ENCODE results near the gene KAT8.

Gene KAT8

GRCh38 chr16:31117384-31118222 lies at the start of gene KAT8:
Gene KAT8, plus strand, starts transcription at chr16:31117664. Its CDS starts 18 bp downstream, at chr16:31117682.
- DNase-seq (ENCODE audit: low spot score), result peak; percentile 97

- peak; percentile 77 for DNase-seq (ENCODE audit: low spot score)
Observed at GRCh38 chr16:31071861-31072260, 45.6 kb upstream of the KAT8 start.

GRCh38 chr16:31072540-31073141 lies 44.8 kb upstream of the KAT8 start:
- peak; percentile 37 for DNase-seq (ENCODE audit: low spot score)

GRCh38 chr16:31073142-31073969 lies 44.1 kb upstream of the KAT8 start:
- DNase-seq (ENCODE audit: low spot score), result peak; percentile 87

- peak; percentile 97 for DNase-seq (ENCODE audit: low spot score)
Observed at GRCh38 chr16:31073970-31074813, 43.3 kb upstream of the KAT8 start, which contains the start of the genes ZNF646 and ZNF668. Gene ZNF646, plus strand, starts transcription at chr16:31074422. Its CDS starts 1,903 bp downstream, at chr16:31076325. Gene ZNF668, minus strand, starts transcription at chr16:31074240. Its CDS starts 9,781 bp downstream, at chr16:31064459.

- no peak for DNase-seq (ENCODE audit: low spot score)
Observed at GRCh38 chr16:31074814-31075183, 42.7 kb upstream of the KAT8 start.

- DNase-seq (ENCODE audit: low spot score), result no peak
Observed at GRCh38 chr16:31076319-31076718, 41.1 kb upstream of the KAT8 start.

- no peak for DNase-seq (ENCODE audit: low spot score)
Observed at GRCh38 chr16:31077024-31077423, 40.4 kb upstream of the KAT8 start.

- no peak for DNase-seq (ENCODE audit: low spot score)
Observed at GRCh38 chr16:31077592-31078396, 39.7 kb upstream of the KAT8 start.

- no peak for DNase-seq (ENCODE audit: low spot score)
Observed at GRCh38 chr16:31078597-31079341, 38.7 kb upstream of the KAT8 start.

GRCh38 chr16:31079342-31079944 lies 38.0 kb upstream of the KAT8 start:
- DNase-seq (ENCODE audit: low spot score), result no peak

- DNase-seq (ENCODE audit: low spot score), result no peak
Observed at GRCh38 chr16:31080035-31080629, 37.3 kb upstream of the KAT8 start.

GRCh38 chr16:31080756-31081419 lies 36.6 kb upstream of the KAT8 start:
- no peak for DNase-seq (ENCODE audit: low spot score)

- no peak for DNase-seq (ENCODE audit: low spot score)
Observed at GRCh38 chr16:31081428-31082351, 35.8 kb upstream of the KAT8 start.

- DNase-seq (ENCODE audit: low spot score), result no peak
Observed at GRCh38 chr16:31082368-31083045, 35.0 kb upstream of the KAT8 start.

GRCh38 chr16:31083081-31083480 lies 34.4 kb upstream of the KAT8 start:
- no peak for DNase-seq (ENCODE audit: low spot score)

- no peak for DNase-seq (ENCODE audit: low spot score)
Observed at GRCh38 chr16:31083556-31083955, 33.9 kb upstream of the KAT8 start.

Data from AG08395 (cell line).